ENCODE data around the gene KMT5C. TPM values are rescaled to one million over a fixed set of nuclear protein-coding genes. Genes with fewer than 3 reads are reported as not detected.

KMT5C gene
- total and polyA plus RNA-seq, 2 experiments from 2014 or later = 14.2 to 34.3 TPM

DNA sequence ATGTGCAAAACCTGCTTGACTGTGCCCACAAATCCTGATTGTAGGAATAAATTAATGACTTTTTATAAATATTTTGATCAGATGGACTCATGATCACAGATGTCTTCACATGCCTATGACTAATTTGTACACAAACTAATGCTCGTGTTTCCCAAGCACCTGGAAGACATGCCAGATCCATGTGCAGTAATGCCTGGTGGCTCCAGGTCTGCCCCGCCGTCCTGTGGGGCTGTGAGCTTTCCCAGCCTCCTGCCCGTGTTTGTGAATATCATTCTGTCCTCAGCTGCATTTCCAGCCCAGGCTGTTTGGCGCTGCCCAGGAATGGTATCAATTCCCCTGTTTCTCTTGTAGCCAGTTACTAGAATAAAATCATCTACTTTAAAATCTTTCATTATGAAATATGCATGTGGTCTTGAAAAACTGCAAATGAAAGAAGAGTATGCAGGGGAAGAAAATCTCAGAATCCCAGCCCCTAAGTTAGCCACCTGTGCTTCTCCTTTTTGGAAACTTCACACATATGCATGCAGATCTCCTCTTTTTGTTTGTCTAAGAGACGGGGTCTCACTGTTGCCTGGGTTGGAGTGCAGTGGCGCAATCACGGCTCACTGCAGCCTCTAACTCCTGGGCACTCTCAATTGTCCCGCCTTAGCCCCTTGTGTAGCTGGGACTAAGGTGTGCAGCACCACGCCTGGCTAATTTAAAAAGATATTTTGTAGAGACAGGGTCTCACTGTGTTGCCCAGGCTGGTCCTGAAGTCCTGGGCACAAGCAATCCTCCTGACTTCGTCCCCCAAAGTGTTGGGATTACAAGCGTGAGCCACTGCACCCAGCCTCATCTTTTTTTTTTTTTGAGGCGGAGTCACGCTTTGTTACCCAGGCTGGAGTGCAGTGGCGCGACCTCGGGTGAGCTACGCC lies 52.3 kb downstream of the KMT5C start:
- ATAC-seq (peak; percentile 21), DNase-seq (ENCODE audit: low spot score) (peak; percentile 37)
- no peak overlapping the region for H2AFZ ChIP-seq
- H3K79me2 ChIP-seq (replicated peaks; ENCODE audit: insufficient read depth) = peaks cover 17% of the 10 kb centered on the region
- peak overlapping the region; percentile 65; the same call in 1 of the 2 replicates for H3K27ac ChIP-seq (ENCODE audit: low read depth)
- 0 out of 2 replicates have a peak, but pooled peaks cover 7% of the 10 kb centered on the region for H3K36me3 ChIP-seq (ENCODE audit: insufficient read depth)
- Mint-ChIP-seq H3K4me1 (peaks cover 63% of the 10 kb centered on the region), H3K27me3 (ENCODE audit: insufficient read depth, low read depth, poor library complexity) (peaks cover 37% of the 10 kb centered on the region), H3K27ac (peak overlapping the region; percentile 94; the same call in 1 of the 2 replicates), H3K9me3 (no peaks in the 10 kb centered on the region; the same call in 2 of the 3 replicates), H3K36me3 (ENCODE audit: low read depth) (peaks cover 40% of the 10 kb centered on the region), H3K4me3 (peak overlapping the region; percentile 59)
- peak overlapping the region; percentile 30 for H3K4me3 ChIP-seq
- peak overlapping the region; percentile 72 for H3K4me2 ChIP-seq
- H3F3A ChIP-seq (replicated peaks; ENCODE audit: low read depth) = peaks cover 47% of the 10 kb centered on the region
- H3K4me1 ChIP-seq (ENCODE audit: insufficient read depth) = peaks cover 63% of the 10 kb centered on the region
- H3K27me3 ChIP-seq (ENCODE audit: insufficient read depth) = no peaks in the 10 kb centered on the region
- no peaks in the 10 kb centered on the region for H3K9me2 ChIP-seq (ENCODE audit: insufficient read depth)
- peaks cover 31% of the 10 kb centered on the region for H4K20me1 ChIP-seq (replicated peaks; ENCODE audit: insufficient read depth)
- TF ChIP-seq ZNF114 (CRISPR knock-in tag; IDR thresholded peaks at IDR 0.05) (no peak), JUNB (IDR thresholded peaks at IDR 0.05; ENCODE audit: unreplicated experiment) (no peak), NANOG (IDR thresholded peaks at IDR 0.05; ENCODE audit: borderline replicate concordance) (no peak), ZNF331 (CRISPR knock-in tag; IDR thresholded peaks at IDR 0.05; ENCODE audit: low read depth) (no peak), EZH2 (IDR thresholded peaks at IDR 0.05; ENCODE audit: low read depth, unreplicated experiment) (no peak), EZH2phosphoT487 (IDR thresholded peaks at IDR 0.05; ENCODE audit: unreplicated experiment) (no peak), POLR2AphosphoS5 (IDR thresholded peaks at IDR 0.05; ENCODE audit: low read depth) (no peak), CREB1 (CRISPR knock-in tag; IDR thresholded peaks at IDR 0.05; ENCODE audit: low read depth) (no peak), STAT1 (IDR thresholded peaks at IDR 0.05; ENCODE audit: unreplicated experiment) (no peak)
- TF ChIP-seq, protein P1, sequence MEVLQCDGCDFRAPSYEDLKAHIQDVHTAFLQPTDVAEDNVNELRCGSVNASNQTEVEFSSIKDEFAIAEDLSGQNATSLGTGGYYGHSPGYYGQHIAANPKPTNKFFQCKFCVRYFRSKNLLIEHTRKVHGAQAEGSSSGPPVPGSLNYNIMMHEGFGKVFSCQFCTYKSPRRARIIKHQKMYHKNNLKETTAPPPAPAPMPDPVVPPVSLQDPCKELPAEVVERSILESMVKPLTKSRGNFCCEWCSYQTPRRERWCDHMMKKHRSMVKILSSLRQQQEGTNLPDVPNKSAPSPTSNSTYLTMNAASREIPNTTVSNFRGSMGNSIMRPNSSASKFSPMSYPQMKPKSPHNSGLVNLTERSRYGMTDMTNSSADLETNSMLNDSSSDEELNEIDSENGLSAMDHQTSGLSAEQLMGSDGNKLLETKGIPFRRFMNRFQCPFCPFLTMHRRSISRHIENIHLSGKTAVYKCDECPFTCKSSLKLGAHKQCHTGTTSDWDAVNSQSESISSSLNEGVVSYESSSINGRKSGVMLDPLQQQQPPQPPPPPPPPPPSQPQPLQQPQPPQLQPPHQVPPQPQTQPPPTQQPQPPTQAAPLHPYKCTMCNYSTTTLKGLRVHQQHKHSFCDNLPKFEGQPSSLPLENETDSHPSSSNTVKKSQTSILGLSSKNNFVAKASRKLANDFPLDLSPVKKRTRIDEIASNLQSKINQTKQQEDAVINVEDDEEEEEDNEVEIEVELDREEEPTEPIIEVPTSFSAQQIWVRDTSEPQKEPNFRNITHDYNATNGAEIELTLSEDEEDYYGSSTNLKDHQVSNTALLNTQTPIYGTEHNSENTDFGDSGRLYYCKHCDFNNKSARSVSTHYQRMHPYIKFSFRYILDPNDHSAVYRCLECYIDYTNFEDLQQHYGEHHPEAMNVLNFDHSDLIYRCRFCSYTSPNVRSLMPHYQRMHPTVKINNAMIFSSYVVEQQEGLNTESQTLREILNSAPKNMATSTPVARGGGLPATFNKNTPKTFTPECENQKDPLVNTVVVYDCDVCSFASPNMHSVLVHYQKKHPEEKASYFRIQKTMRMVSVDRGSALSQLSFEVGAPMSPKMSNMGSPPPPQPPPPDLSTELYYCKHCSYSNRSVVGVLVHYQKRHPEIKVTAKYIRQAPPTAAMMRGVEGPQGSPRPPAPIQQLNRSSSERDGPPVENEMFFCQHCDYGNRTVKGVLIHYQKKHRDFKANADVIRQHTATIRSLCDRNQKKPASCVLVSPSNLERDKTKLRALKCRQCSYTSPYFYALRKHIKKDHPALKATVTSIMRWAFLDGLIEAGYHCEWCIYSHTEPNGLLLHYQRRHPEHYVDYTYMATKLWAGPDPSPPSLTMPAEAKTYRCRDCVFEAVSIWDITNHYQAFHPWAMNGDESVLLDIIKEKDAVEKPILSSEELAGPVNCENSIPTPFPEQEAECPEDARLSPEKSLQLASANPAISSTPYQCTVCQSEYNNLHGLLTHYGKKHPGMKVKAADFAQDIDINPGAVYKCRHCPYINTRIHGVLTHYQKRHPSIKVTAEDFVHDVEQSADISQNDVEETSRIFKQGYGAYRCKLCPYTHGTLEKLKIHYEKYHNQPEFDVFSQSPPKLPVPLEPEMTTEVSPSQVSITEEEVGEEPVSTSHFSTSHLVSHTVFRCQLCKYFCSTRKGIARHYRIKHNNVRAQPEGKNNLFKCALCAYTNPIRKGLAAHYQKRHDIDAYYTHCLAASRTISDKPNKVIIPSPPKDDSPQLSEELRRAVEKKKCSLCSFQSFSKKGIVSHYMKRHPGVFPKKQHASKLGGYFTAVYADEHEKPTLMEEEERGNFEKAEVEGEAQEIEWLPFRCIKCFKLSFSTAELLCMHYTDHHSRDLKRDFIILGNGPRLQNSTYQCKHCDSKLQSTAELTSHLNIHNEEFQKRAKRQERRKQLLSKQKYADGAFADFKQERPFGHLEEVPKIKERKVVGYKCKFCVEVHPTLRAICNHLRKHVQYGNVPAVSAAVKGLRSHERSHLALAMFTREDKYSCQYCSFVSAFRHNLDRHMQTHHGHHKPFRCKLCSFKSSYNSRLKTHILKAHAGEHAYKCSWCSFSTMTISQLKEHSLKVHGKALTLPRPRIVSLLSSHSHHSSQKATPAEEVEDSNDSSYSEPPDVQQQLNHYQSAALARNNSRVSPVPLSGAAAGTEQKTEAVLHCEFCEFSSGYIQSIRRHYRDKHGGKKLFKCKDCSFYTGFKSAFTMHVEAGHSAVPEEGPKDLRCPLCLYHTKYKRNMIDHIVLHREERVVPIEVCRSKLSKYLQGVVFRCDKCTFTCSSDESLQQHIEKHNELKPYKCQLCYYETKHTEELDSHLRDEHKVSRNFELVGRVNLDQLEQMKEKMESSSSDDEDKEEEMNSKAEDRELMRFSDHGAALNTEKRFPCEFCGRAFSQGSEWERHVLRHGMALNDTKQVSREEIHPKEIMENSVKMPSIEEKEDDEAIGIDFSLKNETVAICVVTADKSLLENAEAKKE (CRISPR knock-in tag; IDR thresholded peaks at IDR 0.05) = no peak
- TF ChIP-seq, protein P2, sequence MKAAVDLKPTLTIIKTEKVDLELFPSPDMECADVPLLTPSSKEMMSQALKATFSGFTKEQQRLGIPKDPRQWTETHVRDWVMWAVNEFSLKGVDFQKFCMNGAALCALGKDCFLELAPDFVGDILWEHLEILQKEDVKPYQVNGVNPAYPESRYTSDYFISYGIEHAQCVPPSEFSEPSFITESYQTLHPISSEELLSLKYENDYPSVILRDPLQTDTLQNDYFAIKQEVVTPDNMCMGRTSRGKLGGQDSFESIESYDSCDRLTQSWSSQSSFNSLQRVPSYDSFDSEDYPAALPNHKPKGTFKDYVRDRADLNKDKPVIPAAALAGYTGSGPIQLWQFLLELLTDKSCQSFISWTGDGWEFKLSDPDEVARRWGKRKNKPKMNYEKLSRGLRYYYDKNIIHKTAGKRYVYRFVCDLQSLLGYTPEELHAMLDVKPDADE (IDR thresholded peaks at IDR 0.05) = no peak
- TF ChIP-seq, protein P3, sequence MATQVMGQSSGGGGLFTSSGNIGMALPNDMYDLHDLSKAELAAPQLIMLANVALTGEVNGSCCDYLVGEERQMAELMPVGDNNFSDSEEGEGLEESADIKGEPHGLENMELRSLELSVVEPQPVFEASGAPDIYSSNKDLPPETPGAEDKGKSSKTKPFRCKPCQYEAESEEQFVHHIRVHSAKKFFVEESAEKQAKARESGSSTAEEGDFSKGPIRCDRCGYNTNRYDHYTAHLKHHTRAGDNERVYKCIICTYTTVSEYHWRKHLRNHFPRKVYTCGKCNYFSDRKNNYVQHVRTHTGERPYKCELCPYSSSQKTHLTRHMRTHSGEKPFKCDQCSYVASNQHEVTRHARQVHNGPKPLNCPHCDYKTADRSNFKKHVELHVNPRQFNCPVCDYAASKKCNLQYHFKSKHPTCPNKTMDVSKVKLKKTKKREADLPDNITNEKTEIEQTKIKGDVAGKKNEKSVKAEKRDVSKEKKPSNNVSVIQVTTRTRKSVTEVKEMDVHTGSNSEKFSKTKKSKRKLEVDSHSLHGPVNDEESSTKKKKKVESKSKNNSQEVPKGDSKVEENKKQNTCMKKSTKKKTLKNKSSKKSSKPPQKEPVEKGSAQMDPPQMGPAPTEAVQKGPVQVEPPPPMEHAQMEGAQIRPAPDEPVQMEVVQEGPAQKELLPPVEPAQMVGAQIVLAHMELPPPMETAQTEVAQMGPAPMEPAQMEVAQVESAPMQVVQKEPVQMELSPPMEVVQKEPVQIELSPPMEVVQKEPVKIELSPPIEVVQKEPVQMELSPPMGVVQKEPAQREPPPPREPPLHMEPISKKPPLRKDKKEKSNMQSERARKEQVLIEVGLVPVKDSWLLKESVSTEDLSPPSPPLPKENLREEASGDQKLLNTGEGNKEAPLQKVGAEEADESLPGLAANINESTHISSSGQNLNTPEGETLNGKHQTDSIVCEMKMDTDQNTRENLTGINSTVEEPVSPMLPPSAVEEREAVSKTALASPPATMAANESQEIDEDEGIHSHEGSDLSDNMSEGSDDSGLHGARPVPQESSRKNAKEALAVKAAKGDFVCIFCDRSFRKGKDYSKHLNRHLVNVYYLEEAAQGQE (IDR thresholded peaks at IDR 0.05; ENCODE audit: unreplicated experiment) = no peak
- TF ChIP-seq, protein P4, sequence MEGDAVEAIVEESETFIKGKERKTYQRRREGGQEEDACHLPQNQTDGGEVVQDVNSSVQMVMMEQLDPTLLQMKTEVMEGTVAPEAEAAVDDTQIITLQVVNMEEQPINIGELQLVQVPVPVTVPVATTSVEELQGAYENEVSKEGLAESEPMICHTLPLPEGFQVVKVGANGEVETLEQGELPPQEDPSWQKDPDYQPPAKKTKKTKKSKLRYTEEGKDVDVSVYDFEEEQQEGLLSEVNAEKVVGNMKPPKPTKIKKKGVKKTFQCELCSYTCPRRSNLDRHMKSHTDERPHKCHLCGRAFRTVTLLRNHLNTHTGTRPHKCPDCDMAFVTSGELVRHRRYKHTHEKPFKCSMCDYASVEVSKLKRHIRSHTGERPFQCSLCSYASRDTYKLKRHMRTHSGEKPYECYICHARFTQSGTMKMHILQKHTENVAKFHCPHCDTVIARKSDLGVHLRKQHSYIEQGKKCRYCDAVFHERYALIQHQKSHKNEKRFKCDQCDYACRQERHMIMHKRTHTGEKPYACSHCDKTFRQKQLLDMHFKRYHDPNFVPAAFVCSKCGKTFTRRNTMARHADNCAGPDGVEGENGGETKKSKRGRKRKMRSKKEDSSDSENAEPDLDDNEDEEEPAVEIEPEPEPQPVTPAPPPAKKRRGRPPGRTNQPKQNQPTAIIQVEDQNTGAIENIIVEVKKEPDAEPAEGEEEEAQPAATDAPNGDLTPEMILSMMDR (conservative IDR thresholded peaks at IDR 0.05; ENCODE audit: low read depth in 2 of 2) = no peak

Measured in GM23338 (cell line).